GM19351 (cell line): Measurements from ENCODE around the gene SLC16A10.
A peak's percentile ranks its signal among the peaks of the same experiment; 100 is the strongest.
"Not testable (repeated sequence)": the region's sequence is repeated elsewhere in the genome, so short reads cannot be mapped to it uniquely, and the experiment has no call there.

Experiments used
- ATAC-seq: cut with Tn5 transposase; IDR thresholded peaks from one replicate; pipeline ENCODE4 v1.9.1; 2021; ENCODE audit warnings: mild to moderate bottlenecking, moderate library complexity; ENCODE audit not compliant: unreplicated experiment

SLC16A10 gene

GRCh38 chr6:111184827-111185532 lies 97.7 kb downstream of the SLC16A10 start:
- ATAC-seq: no peak

GRCh38 chr6:111185954-111186353 lies 98.7 kb downstream of the SLC16A10 start:
- no peak for ATAC-seq

DNA sequence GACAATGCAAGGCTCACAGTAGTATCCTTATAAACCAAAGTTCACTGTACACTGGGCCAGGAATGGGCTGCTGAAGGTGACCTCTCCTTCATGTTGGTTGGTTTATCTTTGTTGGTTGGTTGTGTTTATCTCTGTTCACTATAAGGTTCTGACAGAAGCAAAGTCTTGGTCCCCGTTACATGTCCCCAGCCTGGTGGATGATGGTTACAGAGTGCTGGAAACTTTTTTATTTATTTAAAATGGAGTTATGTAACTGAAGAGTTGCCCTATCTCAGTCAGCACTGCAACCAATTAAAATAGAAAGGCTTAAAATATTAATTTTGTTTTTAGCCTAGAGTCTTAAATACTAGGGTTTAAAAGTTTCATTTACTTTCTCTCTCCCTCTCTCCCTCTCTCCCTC lies 100.6 kb downstream of the SLC16A10 start:
- no peak for ATAC-seq

- ATAC-seq: not testable (repeated sequence)
Observed at GRCh38 chr6:111189666-111190210, 102.4 kb downstream of the SLC16A10 start.

GRCh38 chr6:111190637-111191036 lies 103.3 kb downstream of the SLC16A10 start:
- ATAC-seq: no peak

GRCh38 chr6:111191136-111191535 lies 103.8 kb downstream of the SLC16A10 start:
- ATAC-seq: not testable (repeated sequence)

DNA sequence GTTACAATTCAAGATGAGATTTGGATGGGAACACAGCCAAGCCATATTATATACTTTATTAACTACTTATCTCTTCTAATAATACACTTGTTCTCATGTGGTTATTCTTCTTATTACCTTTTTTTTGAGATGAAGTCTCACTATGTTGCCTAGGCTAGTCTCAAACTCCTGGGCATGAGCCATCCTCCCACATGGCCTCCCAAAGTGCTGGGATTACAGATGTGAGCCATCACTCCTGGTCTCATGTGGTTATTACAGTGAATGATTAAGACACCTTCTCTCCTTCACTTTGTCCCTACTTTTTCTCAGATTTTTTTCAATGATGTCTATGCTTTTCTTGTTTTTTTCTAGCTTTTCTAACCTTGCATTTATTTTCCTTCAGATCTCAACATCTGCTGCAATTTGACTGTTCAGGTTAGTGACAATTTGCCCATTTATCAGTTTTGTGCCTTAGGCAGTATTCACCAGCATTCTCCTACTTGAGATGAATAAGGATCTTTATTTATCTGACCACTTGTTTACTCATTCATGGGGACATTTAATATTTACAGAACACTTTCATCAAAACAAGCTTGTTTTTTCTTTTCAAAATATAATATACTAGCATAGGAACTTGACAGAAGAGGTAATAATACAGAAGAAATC lies 105.7 kb downstream of the SLC16A10 start:
- ATAC-seq: no peak

DNA sequence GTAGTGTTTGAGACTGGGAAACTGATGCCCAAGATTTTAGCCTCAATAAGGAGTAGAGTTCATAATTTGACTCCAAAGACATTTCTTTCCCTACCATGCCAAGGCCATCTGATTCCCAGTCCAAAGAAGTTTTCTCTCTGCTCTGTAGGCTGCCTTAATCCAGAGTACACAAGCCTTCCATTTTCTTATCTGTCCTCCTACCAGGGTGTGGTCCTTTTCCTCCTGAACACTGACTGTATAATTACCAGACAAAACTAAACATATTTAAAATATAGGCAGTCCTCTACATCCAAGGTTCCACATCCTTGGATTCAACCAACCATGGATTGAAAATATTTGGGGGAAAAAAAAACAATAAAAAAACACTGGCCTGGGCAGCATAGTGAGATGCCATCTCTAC lies 108.4 kb downstream of the SLC16A10 start:
- ATAC-seq: no peak

GRCh38 chr6:111198841-111199240 lies 111.5 kb downstream of the SLC16A10 start:
- no peak for ATAC-seq

DNA sequence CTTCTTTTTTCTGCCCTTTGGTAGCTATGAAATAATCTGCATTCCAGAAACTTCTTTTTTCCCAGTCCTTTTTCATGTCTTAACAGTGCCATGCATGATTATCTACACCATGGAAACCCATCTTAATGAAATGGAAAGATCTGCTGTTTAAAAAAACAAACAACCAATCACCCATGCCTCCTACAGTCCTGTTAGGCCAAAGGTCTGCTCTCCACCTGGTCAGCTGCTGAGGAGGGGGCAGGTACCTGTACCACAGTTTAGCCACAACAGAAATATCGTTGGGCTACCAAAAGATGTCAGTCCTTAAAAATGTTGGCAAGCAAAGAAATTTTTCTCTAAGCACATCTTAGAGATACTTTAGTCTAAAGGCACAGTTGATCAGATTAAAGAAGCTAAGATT lies 112.6 kb downstream of the SLC16A10 start:
- ATAC-seq: no peak

GRCh38 chr6:111200350-111201243 lies 113.3 kb downstream of the SLC16A10 start:
- no peak for ATAC-seq

GRCh38 chr6:111201244-111201554 lies 113.9 kb downstream of the SLC16A10 start:
- no peak for ATAC-seq

DNA sequence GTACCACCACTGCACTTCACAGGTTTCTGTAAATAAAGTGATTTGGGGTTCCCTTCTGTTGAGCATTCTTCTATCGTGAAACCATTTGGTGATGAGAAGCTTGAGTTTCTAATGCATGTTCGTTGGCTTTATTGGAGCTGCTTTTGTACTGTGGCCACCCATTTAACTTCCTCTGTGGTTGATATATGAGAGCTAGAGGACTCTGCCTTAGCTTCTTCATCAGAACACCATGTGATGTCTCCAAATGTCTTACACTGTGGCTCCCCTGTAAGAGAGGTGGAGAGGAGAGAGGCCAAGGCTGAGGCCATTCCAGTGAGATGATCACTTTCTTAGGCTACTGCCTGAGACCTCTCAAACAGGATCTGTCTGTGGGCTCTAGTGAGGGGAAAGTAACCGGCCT lies 114.5 kb downstream of the SLC16A10 start:
- no peak for ATAC-seq

- ATAC-seq: not testable (repeated sequence)
Observed at GRCh38 chr6:111203539-111203938, 116.2 kb downstream of the SLC16A10 start.

- no peak for ATAC-seq
Observed at GRCh38 chr6:111204305-111204704, 117.0 kb downstream of the SLC16A10 start.

DNA sequence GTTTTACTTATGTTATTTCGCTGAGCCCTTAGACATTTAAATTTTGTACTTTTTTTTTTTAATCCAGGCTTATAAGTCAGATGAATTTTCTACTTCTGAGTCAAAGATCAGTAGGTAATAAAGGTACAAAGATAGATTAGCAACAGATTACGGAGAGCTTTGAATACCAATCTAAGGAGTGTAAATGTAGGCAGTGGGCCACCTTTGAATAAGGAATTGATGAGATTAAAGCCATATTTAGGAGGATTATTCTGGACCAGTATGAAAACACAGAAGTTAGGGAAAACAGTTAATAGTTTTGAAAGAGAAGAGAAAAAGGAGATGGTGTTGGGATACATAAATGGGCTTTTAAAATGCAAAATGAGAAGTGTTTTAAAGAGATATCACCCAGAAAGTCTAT lies 117.6 kb downstream of the SLC16A10 start:
- ATAC-seq: no peak

- ATAC-seq: no peak
Observed at GRCh38 chr6:111205502-111205901, 118.2 kb downstream of the SLC16A10 start.

- no peak for ATAC-seq
Observed at GRCh38 chr6:111207141-111207858, 120.0 kb downstream of the SLC16A10 start.

DNA sequence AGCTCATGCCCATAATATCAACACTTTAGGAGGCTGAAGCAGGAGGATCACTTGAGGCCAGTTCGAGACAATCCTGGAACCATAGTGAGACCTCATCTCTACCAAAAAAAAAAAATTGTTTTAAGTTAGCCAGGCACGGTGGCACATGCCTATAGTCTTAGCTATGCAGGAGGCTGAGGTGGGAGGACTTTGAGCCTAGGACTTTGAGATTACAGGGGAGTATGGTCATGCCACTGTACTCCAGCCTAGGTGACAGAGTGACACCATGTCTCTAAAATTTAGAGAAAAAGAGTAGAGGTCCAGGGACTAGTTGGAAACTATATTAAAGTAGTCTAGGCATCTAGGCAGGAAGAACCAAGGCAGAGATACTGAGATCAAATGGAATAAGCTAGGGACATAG lies 121.6 kb downstream of the SLC16A10 start:
- no peak for ATAC-seq

DNA sequence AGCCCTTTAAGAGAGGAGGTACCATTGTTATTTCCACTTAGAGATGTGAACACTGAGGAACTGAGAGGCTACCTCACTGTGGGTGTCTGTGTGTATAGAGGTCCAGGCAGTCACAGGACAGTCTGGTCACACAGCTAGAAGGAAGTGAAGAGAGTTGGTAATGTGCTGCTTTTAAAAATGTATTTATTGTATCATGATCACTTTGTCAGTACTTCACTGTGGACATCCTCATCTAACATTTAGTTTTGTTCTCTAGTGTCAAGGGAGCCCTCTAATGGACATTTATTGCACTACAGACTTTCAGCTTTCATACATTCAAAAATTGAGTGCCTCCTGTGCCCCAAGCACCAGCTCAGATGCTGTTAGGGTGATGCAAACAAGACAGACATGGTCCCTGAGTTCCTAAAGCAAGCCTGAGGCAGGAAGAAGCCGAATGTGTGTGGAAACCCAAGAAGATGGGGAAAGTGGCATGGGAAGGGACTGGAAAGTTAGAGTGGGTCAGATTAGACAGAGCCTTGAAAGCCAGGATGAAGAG lies 123.0 kb downstream of the SLC16A10 start:
- ATAC-seq: peak; percentile 81
